Loucy (cell line): ENCODE results near the gene ARHGAP6.

ENCODE experiments used
- EZH2phosphoT487 ChIP-seq: fragments of 200-600 bp; IDR thresholded peaks from 2 replicates; pipeline ENCODE4 v1.6.1; 2018; ENCODE audit warnings: antibody characterized with exemption, mild to moderate bottlenecking, moderate library complexity, borderline replicate concordance
- TF ChIP-seq, protein P1 (sequence below): fragments of 200-600 bp; sonication (generic); conservative IDR thresholded peaks from 2 replicates; pipeline ENCODE4 v1.5.1; 2014; ENCODE audit warnings: mild to moderate bottlenecking, antibody characterized with exemption, low read length

DNA sequence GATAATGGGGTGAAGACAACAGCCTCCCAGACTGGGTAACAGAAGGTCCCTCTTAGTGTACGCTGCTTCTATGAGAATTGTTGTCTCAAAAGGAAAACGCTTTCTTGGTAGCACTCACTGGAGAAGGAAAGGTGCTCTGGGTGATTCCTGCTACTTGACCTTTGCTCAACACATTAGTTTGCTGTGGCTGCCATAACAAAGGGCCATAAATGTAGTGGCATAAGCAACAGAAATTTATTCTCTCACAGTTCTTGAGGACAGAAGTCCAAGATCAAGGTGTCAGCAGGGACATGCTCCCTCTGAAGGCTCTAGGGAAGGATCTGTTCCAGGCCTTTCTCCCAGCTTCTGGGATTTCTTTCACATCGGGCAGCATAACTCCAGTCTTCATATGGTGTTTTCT lies 535.6 kb downstream of the ARHGAP6 start:
- TF ChIP-seq, protein P1, sequence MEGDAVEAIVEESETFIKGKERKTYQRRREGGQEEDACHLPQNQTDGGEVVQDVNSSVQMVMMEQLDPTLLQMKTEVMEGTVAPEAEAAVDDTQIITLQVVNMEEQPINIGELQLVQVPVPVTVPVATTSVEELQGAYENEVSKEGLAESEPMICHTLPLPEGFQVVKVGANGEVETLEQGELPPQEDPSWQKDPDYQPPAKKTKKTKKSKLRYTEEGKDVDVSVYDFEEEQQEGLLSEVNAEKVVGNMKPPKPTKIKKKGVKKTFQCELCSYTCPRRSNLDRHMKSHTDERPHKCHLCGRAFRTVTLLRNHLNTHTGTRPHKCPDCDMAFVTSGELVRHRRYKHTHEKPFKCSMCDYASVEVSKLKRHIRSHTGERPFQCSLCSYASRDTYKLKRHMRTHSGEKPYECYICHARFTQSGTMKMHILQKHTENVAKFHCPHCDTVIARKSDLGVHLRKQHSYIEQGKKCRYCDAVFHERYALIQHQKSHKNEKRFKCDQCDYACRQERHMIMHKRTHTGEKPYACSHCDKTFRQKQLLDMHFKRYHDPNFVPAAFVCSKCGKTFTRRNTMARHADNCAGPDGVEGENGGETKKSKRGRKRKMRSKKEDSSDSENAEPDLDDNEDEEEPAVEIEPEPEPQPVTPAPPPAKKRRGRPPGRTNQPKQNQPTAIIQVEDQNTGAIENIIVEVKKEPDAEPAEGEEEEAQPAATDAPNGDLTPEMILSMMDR, result no peak
- TF ChIP-seq EZH2phosphoT487, result no peak
